Hepatic stellate cell (primary cell): ENCODE data around the gene FSTL5.

Experiments used
- DNase-seq: peaks from one replicate; pipeline ENCODE4 v3.0.0; 2011; ENCODE audit warnings: low spot score

FSTL5 gene

GRCh38 chr4:161577579-161578301 lies 586.1 kb downstream of the FSTL5 start:
- DNase-seq: no peak

- DNase-seq: no peak
Observed at GRCh38 chr4:161573836-161574235, 590.0 kb downstream of the FSTL5 start.

- no peak for DNase-seq
Observed at GRCh38 chr4:161564230-161564834, 599.5 kb downstream of the FSTL5 start.

- no peak for DNase-seq
Observed at GRCh38 chr4:161555689-161556660, 607.8 kb downstream of the FSTL5 start.

- DNase-seq: no peak
Observed at GRCh38 chr4:161554372-161554990, 609.3 kb downstream of the FSTL5 start.

- DNase-seq: no peak
Observed at GRCh38 chr4:161546902-161547301, 616.9 kb downstream of the FSTL5 start.

GRCh38 chr4:161540265-161540664 lies 623.5 kb downstream of the FSTL5 start:
- no peak for DNase-seq

GRCh38 chr4:161538941-161539340 lies 624.9 kb downstream of the FSTL5 start:
- no peak for DNase-seq

- DNase-seq: no peak
Observed at GRCh38 chr4:161530710-161531109, 633.1 kb downstream of the FSTL5 start.

GRCh38 chr4:161525121-161525520 lies 638.7 kb downstream of the FSTL5 start:
- DNase-seq: no peak

GRCh38 chr4:161522031-161522430 lies 641.8 kb downstream of the FSTL5 start:
- no peak for DNase-seq

- no peak for DNase-seq
Observed at GRCh38 chr4:161519611-161520010, 644.2 kb downstream of the FSTL5 start.

GRCh38 chr4:161517941-161518340 lies 645.9 kb downstream of the FSTL5 start:
- DNase-seq: no peak

GRCh38 chr4:161505141-161505540 lies 658.7 kb downstream of the FSTL5 start:
- DNase-seq: no peak

- no peak for DNase-seq
Observed at GRCh38 chr4:161498155-161498554, 665.6 kb downstream of the FSTL5 start.

GRCh38 chr4:161486461-161486860 lies 677.3 kb downstream of the FSTL5 start:
- DNase-seq: no peak

GRCh38 chr4:161466316-161466715 lies 697.5 kb downstream of the FSTL5 start:
- DNase-seq: no peak

GRCh38 chr4:161463436-161463835 lies 700.4 kb downstream of the FSTL5 start:
- DNase-seq: no peak

- no peak for DNase-seq
Observed at GRCh38 chr4:161457906-161458305, 705.9 kb downstream of the FSTL5 start.

- DNase-seq: no peak
Observed at GRCh38 chr4:161457311-161457710, 706.5 kb downstream of the FSTL5 start.

- DNase-seq: no peak
Observed at GRCh38 chr4:161454860-161455259, 708.9 kb downstream of the FSTL5 start.

- DNase-seq: no peak
Observed at GRCh38 chr4:161448550-161449180, 715.1 kb downstream of the FSTL5 start.
